ENCODE results near the gene PHF20. TPM values are rescaled to one million over a fixed set of nuclear protein-coding genes. Genes with fewer than 3 reads are reported as not detected.

PHF20 gene
- total and polyA plus RNA-seq, 9 donors = 17.6 to 70.0 (median 47.0) TPM

DNA sequence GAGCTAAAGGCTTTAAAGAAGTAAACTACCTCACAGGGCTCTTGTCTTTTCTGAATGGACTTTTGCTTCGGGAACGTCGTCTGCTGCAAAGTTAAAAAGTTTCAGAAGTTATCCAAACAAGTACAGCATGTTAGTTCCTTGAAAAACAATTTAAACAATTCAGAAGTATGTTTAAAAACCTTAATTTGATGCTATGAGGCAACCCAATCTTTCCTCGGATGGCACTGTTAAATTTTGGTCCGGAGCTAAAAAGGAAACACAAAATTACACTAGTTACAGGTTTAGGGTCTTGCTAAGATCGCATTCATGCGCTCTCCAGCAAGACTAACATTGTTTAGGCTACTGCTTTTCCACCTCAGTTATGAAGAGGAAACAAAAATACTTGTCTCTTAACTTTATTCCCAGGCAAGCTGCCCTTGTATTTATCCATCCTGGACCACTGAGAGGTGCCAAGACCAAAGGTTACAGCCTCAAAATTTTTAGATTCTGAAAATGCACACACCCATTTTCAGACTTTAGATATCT is 42.5 kb upstream of the PHF20 start:
- H3K4me3 ChIP-seq = no peak overlapping the region
- H3K27me3 ChIP-seq = no peaks in the 10 kb centered on the region
- WGBS, 3 donors = 34 to 52% (median 43%) methylated on average over 7 of the region's 7 CpGs
- H3K9me3 ChIP-seq = no peaks in the 10 kb centered on the region
- no peak overlapping the region for H3K27ac ChIP-seq
- intact Hi-C loops (cut with DNase I) = no loop called here
- DNase-seq = no peak
- no peak for TF ChIP-seq POLR2A (IDR thresholded peaks at IDR 0.05)
- no peak for TF ChIP-seq EP300 (IDR thresholded peaks at IDR 0.05)
- TF ChIP-seq, protein P1, sequence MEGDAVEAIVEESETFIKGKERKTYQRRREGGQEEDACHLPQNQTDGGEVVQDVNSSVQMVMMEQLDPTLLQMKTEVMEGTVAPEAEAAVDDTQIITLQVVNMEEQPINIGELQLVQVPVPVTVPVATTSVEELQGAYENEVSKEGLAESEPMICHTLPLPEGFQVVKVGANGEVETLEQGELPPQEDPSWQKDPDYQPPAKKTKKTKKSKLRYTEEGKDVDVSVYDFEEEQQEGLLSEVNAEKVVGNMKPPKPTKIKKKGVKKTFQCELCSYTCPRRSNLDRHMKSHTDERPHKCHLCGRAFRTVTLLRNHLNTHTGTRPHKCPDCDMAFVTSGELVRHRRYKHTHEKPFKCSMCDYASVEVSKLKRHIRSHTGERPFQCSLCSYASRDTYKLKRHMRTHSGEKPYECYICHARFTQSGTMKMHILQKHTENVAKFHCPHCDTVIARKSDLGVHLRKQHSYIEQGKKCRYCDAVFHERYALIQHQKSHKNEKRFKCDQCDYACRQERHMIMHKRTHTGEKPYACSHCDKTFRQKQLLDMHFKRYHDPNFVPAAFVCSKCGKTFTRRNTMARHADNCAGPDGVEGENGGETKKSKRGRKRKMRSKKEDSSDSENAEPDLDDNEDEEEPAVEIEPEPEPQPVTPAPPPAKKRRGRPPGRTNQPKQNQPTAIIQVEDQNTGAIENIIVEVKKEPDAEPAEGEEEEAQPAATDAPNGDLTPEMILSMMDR (IDR thresholded peaks at IDR 0.05) = no peak
- H3K4me1 ChIP-seq (ENCODE audit: insufficient read depth) = peaks cover 11% of the 10 kb centered on the region
- no peaks in the 10 kb centered on the region for H3K36me3 ChIP-seq

DNA sequence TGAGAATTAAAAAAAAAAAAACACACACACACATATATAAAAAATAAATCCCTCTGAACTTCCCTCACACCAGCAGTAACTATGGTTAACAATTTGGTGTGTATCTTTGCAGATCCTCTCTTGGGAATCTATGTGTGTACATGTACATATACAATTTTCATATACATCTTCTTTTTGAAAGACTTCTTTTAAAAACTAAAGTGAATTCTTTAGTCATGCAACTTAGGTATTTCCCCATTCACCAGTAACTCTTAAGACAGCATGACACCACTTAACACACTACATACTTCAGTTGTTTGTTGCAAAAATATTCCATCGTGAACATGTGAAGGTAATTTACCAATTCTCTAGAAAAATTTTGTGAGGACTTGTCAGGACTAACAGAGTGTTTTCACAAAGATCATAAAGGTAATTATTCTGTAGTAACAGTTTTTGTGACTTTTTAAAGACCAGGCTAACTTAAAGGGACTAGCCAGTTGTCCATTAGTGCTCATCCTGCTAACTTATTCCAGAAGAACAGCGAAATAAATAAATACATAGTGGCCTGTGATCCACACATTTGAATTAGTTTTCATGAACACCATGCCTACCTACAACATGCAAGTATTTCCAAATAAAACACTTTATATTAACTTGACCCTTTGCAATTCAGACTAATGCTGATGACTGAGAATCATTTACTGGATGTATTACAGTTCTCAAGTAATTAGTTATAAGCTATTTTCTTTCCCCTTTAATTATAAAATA is 41.8 kb upstream of the PHF20 start:
- intact Hi-C loops (cut with DNase I) = loop anchor here in 1 of 4 donors (10.0 kb wide), 1 partner anchor 155 kb away; no protein-coding TSS in a partner anchor

DNA sequence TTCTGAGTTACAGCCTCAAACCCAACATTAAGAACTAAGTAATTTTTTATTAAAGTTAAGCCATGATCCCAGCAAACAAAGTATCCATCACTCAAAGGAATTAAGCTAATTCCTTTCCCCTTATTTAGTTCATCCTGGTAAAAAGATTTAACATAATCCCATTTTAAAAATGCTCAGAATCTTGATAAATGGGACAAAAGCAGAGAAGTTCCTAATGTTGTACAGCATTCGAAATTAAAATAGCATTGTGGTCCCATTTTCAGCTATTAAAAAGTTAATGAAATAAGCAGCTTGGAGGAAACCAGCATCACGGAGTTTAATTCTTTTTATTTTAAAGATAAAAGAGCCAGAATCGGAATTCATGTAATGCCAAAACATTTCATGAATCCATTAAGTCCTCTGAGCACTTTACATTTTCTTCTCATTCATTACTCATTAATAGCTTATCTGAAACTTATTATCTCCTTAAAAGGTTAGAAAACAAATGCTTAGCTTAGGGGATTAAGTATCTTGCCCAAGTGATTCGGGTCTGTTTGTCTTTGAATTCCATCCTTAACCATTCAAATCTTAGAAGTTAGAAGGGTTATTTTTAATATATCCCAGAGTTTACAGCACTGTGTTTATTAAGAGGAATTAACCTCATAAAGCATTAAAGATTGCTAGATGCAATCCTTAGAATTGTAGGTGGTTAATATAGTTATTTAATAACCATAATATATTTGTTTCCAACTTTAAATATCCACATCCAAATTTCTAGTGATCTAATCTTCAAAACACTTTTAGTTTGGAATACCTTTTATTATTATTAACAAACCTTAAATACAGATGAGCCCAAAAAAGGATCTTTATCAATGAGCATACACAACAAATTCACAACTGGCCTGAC is 41.0 kb upstream of the PHF20 start:
- Histone ChIP-seq H3K4me3 (no peak overlapping the region), H3K9me3 (no peaks in the 10 kb centered on the region), H3K4me1 (ENCODE audit: insufficient read depth) (peaks cover 11% of the 10 kb centered on the region), H3K27ac (no peak overlapping the region), H3K36me3 (no peaks in the 10 kb centered on the region), H3K27me3 (no peaks in the 10 kb centered on the region)
- TF ChIP-seq EP300 (IDR thresholded peaks at IDR 0.05) (no peak), POLR2A (IDR thresholded peaks at IDR 0.05) (no peak)
- TF ChIP-seq, protein P1 (IDR thresholded peaks at IDR 0.05) = no peak
- no peak for DNase-seq
- 18 to 22% (median 18%) methylated on average over 4 of the region's 4 CpGs for WGBS, 3 donors
- intact Hi-C loops (cut with DNase I) = loop anchor here in 1 of 4 donors (10.0 kb wide), 1 partner anchor 154 kb away; no protein-coding TSS in a partner anchor

More for the DNA sequence above, 41.8 kb upstream of the PHF20 start:
- H3K9me3 ChIP-seq = no peaks in the 10 kb centered on the region
- TF ChIP-seq EP300 (IDR thresholded peaks at IDR 0.05) = no peak
- TF ChIP-seq, protein P1 (IDR thresholded peaks at IDR 0.05) = no peak
- H3K27me3 ChIP-seq = no peaks in the 10 kb centered on the region
- peaks cover 11% of the 10 kb centered on the region for H3K4me1 ChIP-seq (ENCODE audit: insufficient read depth)
- no peak overlapping the region for H3K27ac ChIP-seq
- no peaks in the 10 kb centered on the region for H3K36me3 ChIP-seq
- DNase-seq = no peak
- whole genome bisulfite sequencing, 3 donors = 46 to 61% (median 55%) methylated on average over 2 of the region's 2 CpGs
- H3K4me3 ChIP-seq = no peak overlapping the region

DNA sequence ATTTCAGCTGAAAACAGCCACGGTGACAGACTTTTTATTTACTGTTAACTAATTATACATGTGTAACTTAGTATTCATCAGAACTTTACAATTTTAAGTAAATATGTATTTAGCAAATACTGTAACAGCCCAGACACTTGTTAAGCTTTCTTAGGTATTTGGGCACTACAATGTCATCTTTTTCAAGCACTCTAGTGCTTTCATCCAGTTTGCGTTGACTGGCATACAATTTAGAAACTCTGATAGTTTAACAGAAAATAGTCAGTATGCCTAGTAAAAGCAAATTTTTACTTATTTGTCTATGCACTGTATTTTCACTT is 40.4 kb upstream of the PHF20 start:
- TF ChIP-seq EP300 (IDR thresholded peaks at IDR 0.05) = no peak
- TF ChIP-seq, protein P1 (IDR thresholded peaks at IDR 0.05) = no peak
- Histone ChIP-seq H3K27ac (no peak overlapping the region), H3K27me3 (no peaks in the 10 kb centered on the region), H3K4me1 (ENCODE audit: insufficient read depth) (peaks cover 11% of the 10 kb centered on the region), H3K4me3 (no peak overlapping the region), H3K36me3 (no peaks in the 10 kb centered on the region), H3K9me3 (no peaks in the 10 kb centered on the region)
- WGBS, 3 donors = 36 to 49% (median 45%) methylated on average over 2 of the region's 2 CpGs
- DNase-seq = no peak
- intact Hi-C loops (cut with DNase I) = loop anchor here in 1 of 4 donors (10.0 kb wide), 1 partner anchor 153 kb away; no protein-coding TSS in a partner anchor

Measured in ovary (tissue), 9 donors.